GM23338 (cell line): ENCODE results near the gene F13B. TPM values are rescaled to one million over a fixed set of nuclear protein-coding genes. Genes with fewer than 3 reads are reported as not detected.

Source experiments
- ATAC-seq: fragments of 200-7000 bp; cut with Tn5 transposase; 3 replicates; pipeline ENCODE4 v1.9.1; 2020
- DNase-seq: peaks from one replicate; pipeline ENCODE4 v3.0.0-alpha.2; 2015; ENCODE audit warnings: low spot score
- H2AFZ ChIP-seq: fragments of 200-600 bp; sonication (generic); 2 replicates; pipeline ENCODE4 v1.8.0; 2016; ENCODE audit warnings: antibody characterized with exemption, mild to moderate bottlenecking, moderate library complexity
- H3F3A ChIP-seq: fragments of 200-600 bp; sonication (generic); replicated peaks from 2 replicates; pipeline ENCODE4 v1.8.0; 2017; ENCODE audit warnings: antibody characterized with exemption, mixed run types, low read depth
- H3K27ac ChIP-seq: fragments of 200-600 bp; sonication (generic); 2 replicates; pipeline ENCODE4 v1.6.1; 2016; ENCODE audit warnings: low read depth
- H3K27me3 ChIP-seq: fragments of 200-600 bp; sonication (generic); 2 replicates; pipeline ENCODE4 v1.8.0; 2016; ENCODE audit warnings: mild to moderate bottlenecking, mixed run types, moderate library complexity; ENCODE audit not compliant: insufficient read depth
- H3K36me3 ChIP-seq: fragments of 200-600 bp; sonication (generic); 2 replicates; pipeline ENCODE4 v1.8.0; 2016; ENCODE audit warnings: mild to moderate bottlenecking; ENCODE audit not compliant: insufficient read depth
- H3K4me1 ChIP-seq: fragments of 200-600 bp; sonication (generic); 2 replicates; pipeline ENCODE4 v1.8.0; 2016; ENCODE audit warnings: mild to moderate bottlenecking, moderate library complexity; ENCODE audit not compliant: insufficient read depth
- H3K4me2 ChIP-seq: fragments of 200-600 bp; sonication (generic); 2 replicates; pipeline ENCODE4 v1.7.1; 2017; ENCODE audit warnings: mixed run types
- H3K4me3 ChIP-seq: fragments of 200-600 bp; sonication (generic); 2 replicates; pipeline ENCODE4 v1.6.1; 2016; ENCODE audit warnings: mixed run types
- H3K79me2 ChIP-seq: fragments of 200-600 bp; sonication (generic); replicated peaks from 2 replicates; pipeline ENCODE4 v1.8.0; 2017; ENCODE audit warnings: mild to moderate bottlenecking; ENCODE audit not compliant: insufficient read depth
- H3K9me2 ChIP-seq: fragments of 200-600 bp; sonication (generic); 2 replicates; pipeline ENCODE4 v1.8.0; 2017; ENCODE audit not compliant: insufficient read depth
- H4K20me1 ChIP-seq: fragments of 200-600 bp; sonication (generic); replicated peaks from 2 replicates; pipeline ENCODE4 v1.8.0; 2017; ENCODE audit warnings: mild to moderate bottlenecking; ENCODE audit not compliant: insufficient read depth
- H3K27ac Mint-ChIP-seq: 2 replicates; pipeline ENCODE4 v1.8.0; 2020; ENCODE audit warnings: inconsistent platforms, mild to moderate bottlenecking, moderate library complexity, mixed read lengths
- H3K27me3 Mint-ChIP-seq: 3 replicates; pipeline ENCODE4 v1.8.0; 2022; ENCODE audit warnings: low read depth, mild to moderate bottlenecking, moderate library complexity, mixed read lengths, inconsistent platforms; ENCODE audit not compliant: insufficient read depth, poor library complexity
- H3K36me3 Mint-ChIP-seq: 3 replicates; pipeline ENCODE4 v1.8.0; 2021; ENCODE audit warnings: low read depth, mild to moderate bottlenecking, inconsistent platforms, moderate library complexity, mixed read lengths
- H3K4me1 Mint-ChIP-seq: 3 replicates; pipeline ENCODE4 v1.8.0; 2020; ENCODE audit warnings: mild to moderate bottlenecking, inconsistent platforms, mixed read lengths
- H3K4me3 Mint-ChIP-seq: 3 replicates; pipeline ENCODE4 v1.8.0; 2021; ENCODE audit warnings: moderate library complexity, mild to moderate bottlenecking, inconsistent platforms, mixed read lengths
- H3K9me3 Mint-ChIP-seq: 3 replicates; pipeline ENCODE4 v1.8.0; 2020; ENCODE audit warnings: moderate library complexity, mild to moderate bottlenecking, inconsistent platforms, mixed read lengths
- CREB1 ChIP-seq: fragments of 250-450 bp; sonication (Bioruptor Pico); IDR thresholded peaks from 2 replicates; pipeline ENCODE4 v1.5.0; 2020; ENCODE audit warnings: low read depth, mild to moderate bottlenecking, moderate library complexity
- CTCF ChIP-seq, 2 experiments: fragments of 200-600 bp in 1 of 2; sonication (generic) in 1 of 2; conservative IDR thresholded peaks; 2 replicates each; pipeline versions ENCODE4 v1.5.1 to v1.6.1; 2016 to 2017; ENCODE audit warnings: antibody characterized with exemption in 2 of 2, low read depth in 2 of 2, mild to moderate bottlenecking in 2 of 2, moderate library complexity in 1 of 2
- EZH2 ChIP-seq: fragments of 200-600 bp; sonication (generic); IDR thresholded peaks from one replicate; pipeline ENCODE4 v1.8.0; 2017; ENCODE audit warnings: antibody characterized with exemption, mild to moderate bottlenecking, low read depth; ENCODE audit not compliant: unreplicated experiment
- EZH2phosphoT487 ChIP-seq: fragments of 200-600 bp; sonication (generic); IDR thresholded peaks from one replicate; pipeline ENCODE4 v1.8.1; 2018; ENCODE audit warnings: antibody characterized with exemption; ENCODE audit not compliant: unreplicated experiment
- POLR2AphosphoS5 ChIP-seq: IDR thresholded peaks from 2 replicates; pipeline ENCODE4 v1.6.1; 2016; ENCODE audit warnings: antibody characterized with exemption, low read depth
- REST ChIP-seq: IDR thresholded peaks from one replicate; pipeline ENCODE4 v1.6.1; 2018; ENCODE audit warnings: antibody characterized with exemption; ENCODE audit not compliant: unreplicated experiment
- STAT1 ChIP-seq: IDR thresholded peaks from one replicate; pipeline ENCODE4 v1.6.1; 2016; ENCODE audit warnings: antibody characterized with exemption; ENCODE audit not compliant: unreplicated experiment
- ZNF114 ChIP-seq: fragments of 250-450 bp; sonication (Bioruptor Pico); IDR thresholded peaks from 2 replicates; pipeline ENCODE4 v1.5.0; 2020; ENCODE audit warnings: mild to moderate bottlenecking, moderate library complexity
- ZNF331 ChIP-seq: fragments of 250-450 bp; sonication (Bioruptor Pico); IDR thresholded peaks from 2 replicates; pipeline ENCODE4 v1.5.0; 2020; ENCODE audit warnings: low read depth, mild to moderate bottlenecking, moderate library complexity
- ZNF462 ChIP-seq: fragments of 250-450 bp; sonication (Bioruptor Pico); IDR thresholded peaks from 2 replicates; pipeline ENCODE4 v1.5.0; 2020; ENCODE audit warnings: mild to moderate bottlenecking, moderate library complexity
- polyA plus RNA-seq: library from polyadenylated mRNA; unstranded; fragments of >200 nt; fragmentation: Nextera tagmentation; extraction: Ambion mirVana; gene quantifications from 2 replicates; pipeline ENCODE4 v1.2.1, GENCODE V29; 2016
- total RNA-seq: library from RNA; depleted of rRNA; stranded (reverse); fragments of >200 nt; shearing (Covaris generic); gene quantifications from 2 replicates; pipeline ENCODE4 v1.2.3, GENCODE V29; 2014

F13B gene
- total and polyA plus RNA-seq, 2 experiments from 2014 or later = not detected

GRCh38 chr1:197092491-197093023, 25.5 kb upstream of the F13B start (continued):
- TF ChIP-seq ZNF114 (CRISPR knock-in tag) (no peak), ZNF331 (no peak), CTCF (conservative IDR thresholded peaks at IDR 0.05; ENCODE audit: low read depth in 2 of 2) (no peak), CREB1 (CRISPR knock-in tag) (no peak), EZH2phosphoT487 (no peak), EZH2 (no peak), REST (no peak)

GRCh38 chr1:197083474-197083873, 16.4 kb upstream of the F13B start:
- H3K9me2 ChIP-seq = no peaks in the 10 kb centered on the region
- ATAC-seq (no peak), DNase-seq (no peak)
- H3K4me3 Mint-ChIP-seq = no peak overlapping the region
- no peak overlapping the region for H3K4me3 ChIP-seq
- no peaks in the 10 kb centered on the region for H3K79me2 ChIP-seq
- H3K27me3 Mint-ChIP-seq = peaks cover 4% of the 10 kb centered on the region
- H4K20me1 ChIP-seq = no peaks in the 10 kb centered on the region
- no peaks in the 10 kb centered on the region for H3F3A ChIP-seq
- H2AFZ ChIP-seq = no peak overlapping the region
- no peaks in the 10 kb centered on the region for H3K27me3 ChIP-seq
- H3K27ac Mint-ChIP-seq = no peak overlapping the region
- no peak overlapping the region for H3K27ac ChIP-seq
- H3K36me3 Mint-ChIP-seq = peaks cover 87% of the 10 kb centered on the region
- no peak for TF ChIP-seq POLR2AphosphoS5
- TF ChIP-seq STAT1 = no peak
- TF ChIP-seq ZNF462 (CRISPR knock-in tag) = no peak
- no peak for TF ChIP-seq CTCF (conservative IDR thresholded peaks at IDR 0.05; ENCODE audit: low read depth in 2 of 2)
- no peak for TF ChIP-seq CREB1 (CRISPR knock-in tag)
- H3K4me1 ChIP-seq = no peaks in the 10 kb centered on the region
- H3K9me3 Mint-ChIP-seq = peaks cover 52% of the 10 kb centered on the region
- peaks cover 64% of the 10 kb centered on the region for H3K36me3 ChIP-seq
- no peak overlapping the region for H3K4me2 ChIP-seq
- H3K4me1 Mint-ChIP-seq = no peaks in the 10 kb centered on the region
